Fibroblast of lung (primary cell): ENCODE measurements around the gene AGPAT4. TPM values are rescaled to one million over a fixed set of nuclear protein-coding genes. Genes with fewer than 3 reads are reported as not detected.

Experiments used
- DNase-seq, 2 donors: peaks; one replicate each; pipeline versions ENCODE4 v3.0.0 to v3.0.0-alpha.2; 2010; ENCODE audit warnings: low read depth in 2 of 2
- H2AFZ ChIP-seq: 2 replicates; pipeline ENCODE4 v1.5.1; 2012; ENCODE audit warnings: low read length, control low read depth, inconsistent platforms
- H3K27ac ChIP-seq: 2 replicates; pipeline ENCODE4 v1.5.1; 2011; ENCODE audit warnings: low read length, control low read depth; ENCODE audit not compliant: insufficient read depth
- H3K27me3 ChIP-seq: 2 replicates; pipeline ENCODE4 v1.5.1; 2011; ENCODE audit warnings: mild to moderate bottlenecking, low read length; ENCODE audit not compliant: control insufficient read depth, insufficient read depth
- H3K36me3 ChIP-seq: 2 replicates; pipeline ENCODE4 v1.5.1; 2011; ENCODE audit warnings: low read length; ENCODE audit not compliant: control insufficient read depth, insufficient read depth
- H3K4me1 ChIP-seq: 2 replicates; pipeline ENCODE4 v1.5.1; 2011; ENCODE audit warnings: low read length; ENCODE audit not compliant: control insufficient read depth, insufficient read depth; ENCODE audit errors: extremely low read depth
- H3K4me2 ChIP-seq: 2 replicates; pipeline ENCODE4 v1.5.1; 2011; ENCODE audit warnings: low read length, control low read depth; ENCODE audit not compliant: insufficient read depth; ENCODE audit errors: extremely low read depth
- H3K4me3 ChIP-seq, 4 experiments: fragments of 200-600 bp in 1 of 4; sonication (generic) in 1 of 4; replicated peaks in 1 of 4; 2 replicates each; pipeline ENCODE4 v1.5.1; 2011 to 2016; ENCODE audit warnings: low read length in 4 of 4, low read depth in 3 of 4, mild to moderate bottlenecking in 3 of 4, control low read depth in 2 of 4, inconsistent platforms in 1 of 4, mixed read lengths in 1 of 4; ENCODE audit not compliant: insufficient read depth in 1 of 4; ENCODE audit errors: control extremely low read depth in 1 of 4
- H3K79me2 ChIP-seq: 2 replicates; pipeline ENCODE4 v1.5.1; 2012; ENCODE audit warnings: mild to moderate bottlenecking, low read length, inconsistent platforms; ENCODE audit not compliant: control insufficient read depth, insufficient read depth
- H3K9ac ChIP-seq: 2 replicates; pipeline ENCODE4 v1.5.1; 2011; ENCODE audit warnings: mild to moderate bottlenecking, low read length, control low read depth; ENCODE audit not compliant: insufficient read depth
- H3K9me3 ChIP-seq: 2 replicates; pipeline ENCODE4 v1.5.1; 2012; ENCODE audit warnings: low read depth, low read length; ENCODE audit not compliant: control insufficient read depth, insufficient read depth
- H4K20me1 ChIP-seq: 2 replicates; pipeline ENCODE4 v1.5.1; 2011; ENCODE audit warnings: low read length; ENCODE audit not compliant: control insufficient read depth, insufficient read depth; ENCODE audit errors: extremely low read depth
- CTCF ChIP-seq, 2 donors: IDR thresholded peaks in 1 of 2; conservative IDR thresholded peaks in 1 of 2; 1 replicate in 1 of 2; 2 replicates in 1 of 2; pipeline ENCODE4 v1.5.1; 2011 to 2012; ENCODE audit warnings: low read length in 2 of 2, control low read depth in 1 of 2, inconsistent platforms in 1 of 2, low read depth in 1 of 2, mild to moderate bottlenecking in 1 of 2
- EZH2 ChIP-seq: IDR thresholded peaks from 2 replicates; pipeline ENCODE4 v1.5.1; 2012; ENCODE audit warnings: low read length, control low read depth, mild to moderate bottlenecking; ENCODE audit errors: missing control alignments
- polyA plus RNA-seq, 2 donors: library from polyadenylated mRNA; depleted of rRNA in 1 of 2; stranded (reverse) in 1 of 2; unstranded in 1 of 2; fragments of >200 nt; gene quantifications; 2 replicates each; pipeline ENCODE4 v1.2.1, GENCODE V29; 2011 to 2012; ENCODE audit warnings: missing spikeins in 1 of 2
- total RNA-seq: library from RNA; depleted of rRNA; stranded (reverse); fragments of >200 nt; gene quantifications from 2 replicates; pipeline ENCODE4 v1.2.1, GENCODE V29; 2014

AGPAT4 gene
- total and polyA plus RNA-seq, 2 donors (not counting 1 experiment from before 2014, with no cell fraction given) = 4.7 to 8.4 TPM

- peaks cover 2% of the 10 kb centered on the region for H3K4me1 ChIP-seq
- no peaks in the 10 kb centered on the region for H3K9me3 ChIP-seq
- peak overlapping the region; percentile 58 to 94 (median 78) for H3K4me3 ChIP-seq
- H3K4me2 ChIP-seq = peak overlapping the region; percentile 73
- DNase-seq = peak; percentile 48 to 76
- H3K36me3 ChIP-seq = no peaks in the 10 kb centered on the region
- peak overlapping the region; percentile 81 for H3K27ac ChIP-seq
- H4K20me1 ChIP-seq = no peaks in the 10 kb centered on the region
- peaks cover 9% of the 10 kb centered on the region for H3K79me2 ChIP-seq
- TF ChIP-seq CTCF (conservative IDR thresholded peaks at IDR 0.05 in 1 of 2, IDR thresholded peaks at IDR 0.05 in 1 of 2; ENCODE audit: low read depth in 1 of 2, low read length in 2 of 2) = no peak
- no peak for TF ChIP-seq EZH2
- no peaks in the 10 kb centered on the region for H3K27me3 ChIP-seq
- H3K9ac ChIP-seq = peak overlapping the region; percentile 82
- H2AFZ ChIP-seq = no peak overlapping the region
These were observed 548 bp downstream of the AGPAT4 start for GRCh38 chr6:161273274-161273751.

- DNase-seq = peak; percentile 64 to 79
- H4K20me1 ChIP-seq = no peaks in the 10 kb centered on the region
- peak overlapping the region; percentile 73 for H3K4me2 ChIP-seq
- peaks cover 9% of the 10 kb centered on the region for H3K79me2 ChIP-seq
- H3K4me1 ChIP-seq = peaks cover 2% of the 10 kb centered on the region
- H3K9me3 ChIP-seq = no peaks in the 10 kb centered on the region
- peak overlapping the region; percentile 82 for H3K9ac ChIP-seq
- no peak overlapping the region for H2AFZ ChIP-seq
- TF ChIP-seq CTCF (conservative IDR thresholded peaks at IDR 0.05 in 1 of 2, IDR thresholded peaks at IDR 0.05 in 1 of 2; ENCODE audit: low read depth in 1 of 2, low read length in 2 of 2) (no peak), EZH2 (no peak)
- H3K27me3 ChIP-seq = no peaks in the 10 kb centered on the region
- H3K4me3 ChIP-seq = peak overlapping the region; percentile 58 to 94 (median 78)
- peak overlapping the region; percentile 81 for H3K27ac ChIP-seq
- no peaks in the 10 kb centered on the region for H3K36me3 ChIP-seq
These were observed 1.1 kb downstream of the AGPAT4 start for GRCh38 chr6:161272635-161273273.

GRCh38 chr6:161271343-161272030 is 2.4 kb downstream of the AGPAT4 start:
- Histone ChIP-seq H3K4me2 (no peak overlapping the region), H2AFZ (no peak overlapping the region), H3K36me3 (no peaks in the 10 kb centered on the region), H3K4me3 (no peak overlapping the region), H3K27ac (no peak overlapping the region), H3K27me3 (no peaks in the 10 kb centered on the region), H3K9ac (no peak overlapping the region), H3K4me1 (peaks cover 2% of the 10 kb centered on the region), H3K9me3 (no peaks in the 10 kb centered on the region), H4K20me1 (no peaks in the 10 kb centered on the region), H3K79me2 (peaks cover 9% of the 10 kb centered on the region)
- TF ChIP-seq EZH2 (no peak), CTCF (conservative IDR thresholded peaks at IDR 0.05 in 1 of 2, IDR thresholded peaks at IDR 0.05 in 1 of 2; ENCODE audit: low read depth in 1 of 2, low read length in 2 of 2) (no peak)
- no peak for DNase-seq
